HUES48 (cell line): ENCODE measurements around the gene GZMM.

Experiments
- H3K27ac ChIP-seq: one replicate; pipeline ENCODE4 v1.7.0; 2013; ENCODE audit warnings: low read depth, low read length, inconsistent platforms
- H3K27me3 ChIP-seq: 2 replicates; pipeline ENCODE4 v1.6.1; 2013; ENCODE audit warnings: mild to moderate bottlenecking, low read length; ENCODE audit not compliant: control insufficient read depth, insufficient read depth
- H3K36me3 ChIP-seq: 2 replicates; pipeline ENCODE4 v1.6.1; 2013; ENCODE audit warnings: low read length; ENCODE audit not compliant: control insufficient read depth, insufficient read depth
- H3K4me1 ChIP-seq: 2 replicates; pipeline ENCODE4 v1.6.1; 2013; ENCODE audit warnings: mild to moderate bottlenecking, low read length; ENCODE audit not compliant: control insufficient read depth, insufficient read depth
- H3K4me3 ChIP-seq: 2 replicates; pipeline ENCODE4 v1.5.1; 2013; ENCODE audit warnings: mild to moderate bottlenecking, low read depth, low read length
- H3K9ac ChIP-seq: 2 replicates; pipeline ENCODE4 v1.6.1; 2013; ENCODE audit warnings: mild to moderate bottlenecking, low read depth, low read length, moderate library complexity
- H3K9me3 ChIP-seq: 2 replicates; pipeline ENCODE4 v1.6.1; 2013; ENCODE audit warnings: low read length; ENCODE audit not compliant: control insufficient read depth, insufficient read depth

Gene GZMM

DNA sequence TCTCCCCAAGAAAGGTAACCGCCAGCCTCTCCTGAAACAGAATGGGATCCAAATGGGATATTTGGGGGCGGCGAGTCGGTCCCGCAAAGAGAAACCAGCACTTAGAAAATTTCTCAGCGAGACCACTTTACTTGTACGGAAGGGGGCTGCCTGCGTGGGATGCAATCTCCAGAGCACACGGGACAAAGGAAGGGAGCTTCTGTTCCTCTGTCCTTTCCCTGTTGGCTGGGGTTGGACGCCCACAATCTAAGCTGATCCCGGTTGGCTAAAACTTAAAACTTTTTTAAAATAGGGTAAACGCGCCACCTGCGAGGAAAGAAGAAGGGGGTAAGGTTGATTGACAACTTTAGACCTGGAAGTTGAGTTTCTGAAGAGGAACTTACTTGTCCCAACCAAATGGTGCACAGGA lies 27.7 kb downstream of the GZMM start:
- Histone ChIP-seq H3K4me1 (peaks cover 8% of the 10 kb centered on the region), H3K4me3 (peak overlapping the region; percentile 60), H3K27ac (peak overlapping the region; percentile 87), H3K9me3 (no peaks in the 10 kb centered on the region), H3K36me3 (0 out of 2 replicates have a peak, but pooled peaks cover 11% of the 10 kb centered on the region), H3K27me3 (0 out of 2 replicates have a peak, but pooled peaks cover 6% of the 10 kb centered on the region), H3K9ac (peak overlapping the region; percentile 59; the same call in 1 of the 2 replicates)

DNA sequence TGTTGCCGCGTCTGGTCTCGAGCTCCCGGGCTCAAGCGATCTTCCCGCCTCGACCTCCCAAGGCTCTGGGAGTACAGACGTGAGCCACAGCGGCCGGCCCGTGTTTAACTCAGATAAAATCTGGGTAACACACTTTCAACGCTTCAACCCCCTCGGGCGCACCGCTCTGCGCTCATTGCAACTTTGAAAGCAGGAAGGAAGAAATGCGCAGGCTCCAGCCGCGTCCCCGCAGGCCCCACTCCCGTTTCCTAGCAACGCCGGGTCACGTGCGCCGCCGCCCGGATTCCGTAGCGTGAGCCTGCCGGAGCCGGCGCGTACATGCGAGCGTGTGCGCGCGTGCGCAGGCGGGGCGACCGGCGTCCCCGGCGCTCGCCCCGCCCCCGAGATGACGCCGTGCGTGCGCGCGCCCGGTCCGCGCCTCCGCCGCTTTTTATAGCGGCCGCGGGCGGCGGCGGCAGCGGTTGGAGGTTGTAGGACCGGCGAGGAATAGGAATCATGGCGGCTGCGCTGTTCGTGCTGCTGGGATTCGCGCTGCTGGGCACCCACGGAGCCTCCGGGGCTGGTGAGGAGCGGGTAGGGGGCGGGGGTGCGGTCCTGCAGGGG lies 28.4 kb downstream of the GZMM start, which contains the start of gene BSG:
TSS of gene BSG (plus strand) at position 457 of the 603 bp plus-strand sequence. CDS start at position 496, 39 bp downstream.
- Histone ChIP-seq H3K36me3 (0 out of 2 replicates have a peak, but pooled peaks cover 11% of the 10 kb centered on the region), H3K9ac (peak within 1 kb of the TSS; percentile 86), H3K27me3 (0 out of 2 replicates have a peak, but pooled peaks cover 6% of the 10 kb centered on the region), H3K27ac (peak within 1 kb of the TSS; percentile 87), H3K4me1 (peaks cover 8% of the 10 kb centered on the region), H3K4me3 (peak within 1 kb of the TSS; percentile 88), H3K9me3 (no peaks in the 10 kb centered on the region)

DNA sequence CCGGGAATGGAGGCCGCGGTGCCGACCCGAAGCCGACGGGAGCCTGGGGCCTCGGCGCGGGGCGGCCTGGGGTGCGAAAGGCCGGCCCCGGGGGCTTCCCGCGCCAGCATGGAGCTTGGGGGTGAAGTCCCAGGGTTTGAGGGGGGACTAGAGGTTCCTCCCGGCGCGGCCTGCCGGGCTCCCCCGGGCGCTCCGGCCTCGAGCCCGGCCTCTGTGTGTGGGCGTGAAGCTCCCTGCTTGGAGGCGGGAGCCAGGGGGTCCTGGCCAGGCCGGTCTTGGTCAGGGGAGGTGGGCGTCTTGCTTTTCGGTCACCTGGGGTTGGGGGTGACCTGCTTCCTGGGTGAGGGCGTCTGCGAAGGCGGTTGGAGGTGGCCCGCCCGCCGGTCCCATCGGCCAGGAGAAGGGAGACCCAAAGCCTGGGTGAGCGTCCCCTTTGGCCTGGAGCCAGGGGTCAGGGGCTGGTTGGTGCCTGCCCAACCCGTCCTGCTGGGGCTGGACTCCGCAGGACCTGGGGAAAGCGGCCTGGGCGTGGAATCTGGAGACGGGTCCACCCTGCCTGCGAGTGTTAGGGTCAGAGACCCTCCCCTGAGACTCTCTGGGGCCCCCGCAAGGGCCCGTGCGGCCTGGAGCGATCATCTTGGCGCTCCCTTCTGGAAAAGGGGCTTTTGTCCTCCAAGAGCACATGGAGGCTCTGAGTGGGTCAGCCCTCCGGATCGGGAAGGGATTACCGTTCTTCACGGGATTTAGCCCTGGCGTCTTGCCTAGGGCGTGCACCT lies 29.1 kb downstream of the GZMM start:
- 0 out of 2 replicates have a peak, but pooled peaks cover 6% of the 10 kb centered on the region for H3K27me3 ChIP-seq
- no peaks in the 10 kb centered on the region for H3K9me3 ChIP-seq
- H3K36me3 ChIP-seq = 0 out of 2 replicates have a peak, but pooled peaks cover 14% of the 10 kb centered on the region
- peak overlapping the region; percentile 88 for H3K4me3 ChIP-seq
- H3K27ac ChIP-seq = peak overlapping the region; percentile 87
- peaks cover 8% of the 10 kb centered on the region for H3K4me1 ChIP-seq
- peak overlapping the region; percentile 86 for H3K9ac ChIP-seq

DNA sequence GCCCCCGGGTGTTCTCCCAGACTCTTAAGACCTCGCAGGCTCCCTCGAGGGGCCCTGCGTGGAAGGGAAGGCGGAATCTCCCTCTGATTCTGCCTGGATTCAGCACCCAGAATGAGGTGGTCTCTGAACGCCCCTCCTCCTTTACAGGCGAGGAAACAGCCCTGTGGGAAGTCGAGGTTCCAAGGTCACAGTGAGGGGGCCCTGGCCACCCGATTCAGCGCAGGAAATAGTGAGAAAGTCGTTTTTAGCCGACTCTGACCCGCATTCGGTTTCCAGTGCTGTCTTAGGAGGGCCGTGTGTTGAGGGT lies 29.6 kb downstream of the GZMM start:
- H3K4me3 ChIP-seq = peak overlapping the region; percentile 88
- H3K4me1 ChIP-seq = peaks cover 8% of the 10 kb centered on the region
- 0 out of 2 replicates have a peak, but pooled peaks cover 19% of the 10 kb centered on the region for H3K36me3 ChIP-seq
- no peaks in the 10 kb centered on the region for H3K9me3 ChIP-seq
- peak overlapping the region; percentile 86 for H3K9ac ChIP-seq
- peak overlapping the region; percentile 87 for H3K27ac ChIP-seq
- H3K27me3 ChIP-seq = 0 out of 2 replicates have a peak, but pooled peaks cover 6% of the 10 kb centered on the region

DNA sequence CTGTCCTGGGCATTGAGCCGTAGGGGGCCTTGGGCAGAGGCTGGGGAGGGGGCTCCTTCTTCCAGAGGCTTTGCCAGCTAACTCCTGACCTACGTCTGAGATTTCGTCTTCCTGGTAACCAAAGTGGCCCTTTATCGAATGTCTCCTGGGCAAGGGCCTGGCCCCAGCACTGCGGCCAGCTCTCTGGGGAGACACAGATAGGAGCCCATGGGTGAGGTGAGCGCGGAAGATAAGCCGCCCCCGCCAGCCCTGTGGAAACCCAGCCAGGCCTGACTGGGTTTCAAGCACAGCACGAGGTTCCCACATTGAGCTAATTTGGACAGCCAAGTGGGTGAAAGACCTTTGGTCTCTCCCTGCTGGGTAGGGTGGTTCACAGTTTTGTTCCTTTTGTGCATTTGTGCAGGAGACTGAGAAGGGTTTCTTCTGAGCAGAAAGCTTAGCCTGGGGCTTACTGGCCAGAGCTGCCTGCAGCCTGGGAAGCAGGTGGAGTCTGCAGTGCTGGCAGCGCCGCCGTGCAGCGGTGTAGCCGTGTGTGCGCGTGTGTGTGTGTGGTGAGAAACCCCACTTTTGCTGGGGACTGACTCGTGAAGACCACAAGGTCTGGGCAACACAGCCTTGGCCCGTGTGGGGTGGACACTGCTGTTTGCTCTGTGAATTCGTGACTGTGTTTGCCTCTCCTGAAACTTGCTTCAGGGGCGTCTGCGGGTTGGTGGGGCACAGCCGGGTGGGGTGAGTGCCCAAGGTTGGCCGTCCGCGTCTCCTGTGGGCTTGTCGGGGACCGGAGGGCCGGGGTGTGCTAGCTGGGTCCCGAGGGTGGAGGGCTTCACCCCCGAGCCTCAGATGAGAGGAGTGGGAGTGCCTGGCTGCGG lies 31.0 kb downstream of the GZMM start:
- H3K9ac ChIP-seq = peak overlapping the region; percentile 46; the same call in 1 of the 2 replicates
- H3K4me1 ChIP-seq = peaks cover 8% of the 10 kb centered on the region
- H3K27ac ChIP-seq = peak overlapping the region; percentile 2
- no peaks in the 10 kb centered on the region for H3K9me3 ChIP-seq
- 0 out of 2 replicates have a peak, but pooled peaks cover 6% of the 10 kb centered on the region for H3K27me3 ChIP-seq
- peaks cover 29% of the 10 kb centered on the region for H3K36me3 ChIP-seq
- peak overlapping the region; percentile 46 for H3K4me3 ChIP-seq

DNA sequence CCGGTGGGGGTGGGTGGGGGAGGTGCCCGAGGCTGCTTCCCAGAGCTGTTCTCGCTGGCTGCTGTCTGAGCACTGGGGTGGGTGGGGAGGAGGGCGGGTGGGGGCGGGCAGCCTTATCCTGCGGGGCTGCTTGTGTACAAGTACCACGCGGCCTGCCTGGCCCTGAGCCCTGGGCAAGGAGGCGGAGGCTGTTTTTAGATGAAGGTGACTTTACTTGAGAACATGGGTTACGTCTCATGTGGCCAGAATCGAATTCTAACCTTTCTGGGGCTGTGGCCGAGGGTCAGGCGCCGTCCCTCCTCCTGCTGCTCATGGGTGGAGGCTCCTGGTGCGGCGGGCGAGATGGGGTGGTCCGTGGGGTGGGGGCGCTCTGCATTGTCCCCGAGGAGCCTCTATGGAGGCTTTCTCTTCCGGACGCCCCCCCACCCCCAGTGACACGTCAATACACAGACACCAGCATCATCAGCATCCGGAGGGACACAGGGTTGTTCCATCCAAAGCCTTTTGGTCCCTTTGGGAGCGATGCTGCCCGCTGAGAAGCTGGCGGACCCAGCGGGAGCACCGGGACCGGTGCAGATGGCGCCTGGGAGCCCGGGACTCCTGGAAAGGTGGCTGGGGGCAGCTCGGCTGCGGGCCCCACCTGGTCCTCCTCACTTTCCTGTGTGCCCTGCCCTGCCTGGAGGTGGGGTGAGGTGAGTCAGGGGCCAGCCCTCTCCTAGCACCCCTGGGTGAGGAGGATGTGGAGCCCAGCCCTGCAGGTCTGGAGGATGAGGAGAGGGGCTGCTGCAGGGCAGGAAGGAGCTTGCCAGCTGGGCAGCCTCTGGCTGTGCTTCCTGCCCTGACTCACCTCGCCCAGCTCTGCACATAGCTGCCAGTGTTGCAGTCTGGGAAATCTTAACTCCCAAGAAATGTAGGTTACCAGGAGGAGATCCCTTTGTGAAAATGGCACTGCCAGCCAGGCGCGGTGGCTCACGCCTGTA lies 32.0 kb downstream of the GZMM start:
- Histone ChIP-seq H3K9ac (no peak overlapping the region), H3K27ac (no peak overlapping the region), H3K9me3 (no peaks in the 10 kb centered on the region), H3K4me1 (peaks cover 8% of the 10 kb centered on the region), H3K27me3 (0 out of 2 replicates have a peak, but pooled peaks cover 6% of the 10 kb centered on the region), H3K4me3 (no peak overlapping the region), H3K36me3 (peaks cover 36% of the 10 kb centered on the region)

DNA sequence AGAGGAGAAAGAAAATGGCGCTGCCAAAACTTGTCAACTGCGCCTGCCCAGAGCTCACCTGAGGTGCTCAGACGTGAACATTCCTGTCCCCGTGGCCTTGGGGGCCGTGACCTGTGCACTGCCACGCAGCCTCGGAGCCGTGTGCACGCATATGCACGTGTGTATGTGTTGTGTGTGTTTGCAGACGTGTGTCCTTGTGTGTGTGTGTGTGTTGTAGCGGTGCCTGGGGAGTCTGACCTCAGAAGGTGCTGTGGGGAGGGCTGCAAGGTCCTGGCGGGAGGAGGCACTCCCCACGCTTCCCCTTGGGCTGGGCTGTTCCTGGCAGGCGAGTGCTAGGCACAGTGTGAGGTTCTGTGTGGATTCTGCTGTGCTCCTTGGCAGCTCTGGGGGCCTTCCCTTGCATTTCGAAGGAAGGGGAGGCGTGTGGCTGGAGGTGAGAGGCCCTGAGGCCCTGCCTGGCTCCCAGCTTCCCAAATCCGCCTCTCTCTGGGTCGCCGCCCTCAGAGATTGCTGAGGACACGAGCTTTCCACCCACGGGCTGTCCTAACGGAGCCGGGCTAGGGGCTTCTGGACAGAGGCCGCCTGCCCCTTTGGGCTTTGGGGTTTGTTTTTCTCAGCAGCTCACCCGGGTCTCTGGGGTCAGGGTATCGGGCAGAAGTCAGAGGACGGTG lies 33.0 kb downstream of the GZMM start:
- H3K27ac ChIP-seq = no peak overlapping the region
- no peak overlapping the region for H3K9ac ChIP-seq
- H3K4me3 ChIP-seq = no peak overlapping the region
- peaks cover 8% of the 10 kb centered on the region for H3K4me1 ChIP-seq
- H3K9me3 ChIP-seq = no peaks in the 10 kb centered on the region
- H3K36me3 ChIP-seq = peaks cover 45% of the 10 kb centered on the region
- H3K27me3 ChIP-seq = no peaks in the 10 kb centered on the region

DNA sequence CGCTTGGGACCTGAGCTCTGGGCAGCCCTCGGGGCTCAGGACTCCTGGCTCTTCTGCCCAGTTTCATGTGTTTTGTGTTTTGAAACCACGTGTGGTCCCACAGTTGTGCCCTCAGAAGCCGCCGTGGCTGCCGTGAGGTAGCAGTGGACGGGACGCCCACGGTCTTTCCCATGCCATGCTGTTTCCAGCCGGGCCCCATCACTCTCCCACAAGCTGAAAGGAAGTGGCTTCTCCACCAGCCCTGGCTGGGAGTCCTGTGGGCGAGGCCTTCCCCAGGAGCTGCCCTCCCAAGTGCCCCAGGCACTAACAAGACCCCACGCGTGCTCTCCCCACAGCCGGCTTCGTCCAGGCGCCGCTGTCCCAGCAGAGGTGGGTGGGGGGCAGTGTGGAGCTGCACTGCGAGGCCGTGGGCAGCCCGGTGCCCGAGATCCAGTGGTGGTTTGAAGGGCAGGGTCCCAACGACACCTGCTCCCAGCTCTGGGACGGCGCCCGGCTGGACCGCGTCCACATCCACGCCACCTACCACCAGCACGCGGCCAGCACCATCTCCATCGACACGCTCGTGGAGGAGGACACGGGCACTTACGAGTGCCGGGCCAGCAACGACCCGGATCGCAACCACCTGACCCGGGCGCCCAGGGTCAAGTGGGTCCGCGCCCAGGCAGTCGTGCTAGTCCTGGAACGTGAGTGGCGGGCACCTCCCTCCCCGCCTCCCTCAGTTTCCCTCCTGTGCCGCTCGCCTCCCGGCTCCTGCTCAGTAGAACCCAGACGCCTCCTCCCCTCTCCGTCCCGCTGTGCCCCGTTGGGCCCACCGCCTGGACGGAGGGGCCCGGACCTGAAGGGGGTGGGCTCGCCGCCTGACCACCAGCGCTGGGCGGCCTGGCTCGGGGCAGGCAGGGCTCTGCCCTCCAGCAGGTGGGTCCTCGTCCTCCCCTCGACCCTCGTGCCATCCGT lies 33.9 kb downstream of the GZMM start:
- Histone ChIP-seq H3K27ac (no peak overlapping the region), H3K4me1 (peaks cover 8% of the 10 kb centered on the region), H3K9ac (no peak overlapping the region), H3K36me3 (peaks cover 50% of the 10 kb centered on the region), H3K9me3 (no peaks in the 10 kb centered on the region), H3K4me3 (no peak overlapping the region), H3K27me3 (no peaks in the 10 kb centered on the region)
